Tibial nerve (tissue), 4 donors: ENCODE measurements around the gene ANKRD62. TPM values are rescaled to one million over a fixed set of nuclear protein-coding genes. Genes with fewer than 3 reads are reported as not detected.
A peak's percentile ranks its signal among the peaks of the same experiment; 100 is the strongest.

Experiments
- DNase-seq, 2 donors: peaks; one replicate each; pipeline ENCODE4 v3.0.0-alpha.2; 2019; ENCODE audit warnings: low spot score in 2 of 2
- H3K27ac ChIP-seq, 4 donors: fragments of 200-600 bp; sonication (generic) in 3 of 4; one replicate each; pipeline ENCODE4 v1.5.1; 2017 to 2019; ENCODE audit warnings: mild to moderate bottlenecking in 1 of 4
- H3K27me3 ChIP-seq, 2 donors: fragments of 200-600 bp; sonication (generic) in 1 of 2; one replicate each; pipeline versions ENCODE4 v1.5.1 to v1.6.0; 2017 to 2019
- H3K36me3 ChIP-seq, 3 donors: fragments of 200-600 bp; sonication (generic); one replicate each; pipeline ENCODE4 v1.5.1; 2018 to 2019
- H3K4me1 ChIP-seq, 4 donors: fragments of 200-600 bp; sonication (generic) in 3 of 4; one replicate each; pipeline ENCODE4 v1.5.1; 2017 to 2019
- H3K4me3 ChIP-seq, 4 donors: fragments of 200-600 bp; sonication (generic) in 3 of 4; one replicate each; pipeline ENCODE4 v1.5.1; 2017 to 2019; ENCODE audit warnings: mild to moderate bottlenecking in 1 of 4, moderate library complexity in 1 of 4
- H3K9me3 ChIP-seq, 4 donors: fragments of 200-600 bp; sonication (generic) in 3 of 4; one replicate each; pipeline ENCODE4 v1.5.1; 2017 to 2019
- CTCF ChIP-seq, 5 experiments: fragments of 200-600 bp in 3 of 5; fragments of 450-650 bp in 2 of 5; sonication (generic) in 3 of 5; IDR thresholded peaks; one replicate each; pipeline ENCODE4 v1.5.1; 2016 to 2019; ENCODE audit warnings: antibody characterized with exemption in 5 of 5, mild to moderate bottlenecking in 3 of 5, moderate library complexity in 2 of 5
- EP300 ChIP-seq, 2 donors: sonication (generic); formaldehyde crosslinking; IDR thresholded peaks; one replicate each; pipeline ENCODE4 v1.6.1; 2017; ENCODE audit warnings: antibody characterized with exemption in 2 of 2, mild to moderate bottlenecking in 1 of 2
- POLR2A ChIP-seq, 2 donors: fragments of 450-650 bp; IDR thresholded peaks; one replicate each; pipeline ENCODE4 v1.6.1; 2017; ENCODE audit warnings: antibody characterized with exemption in 2 of 2, mild to moderate bottlenecking in 2 of 2, moderate library complexity in 2 of 2
- WGBS, 2 donors: methylation state at CpG; one replicate each; pipeline ENCODE4 v1.1.5; 2018; 5-methylcytosine and 5-hydroxymethylcytosine counted together
- total RNA-seq, 4 donors: library from RNA; depleted of rRNA; stranded (reverse); fragments of >200 nt; gene quantifications; one replicate each; pipeline ENCODE4 v1.1.0, GENCODE V29; 2016

ANKRD62 gene
- total RNA-seq, 4 donors from 2014 or later: not detected

DNA sequence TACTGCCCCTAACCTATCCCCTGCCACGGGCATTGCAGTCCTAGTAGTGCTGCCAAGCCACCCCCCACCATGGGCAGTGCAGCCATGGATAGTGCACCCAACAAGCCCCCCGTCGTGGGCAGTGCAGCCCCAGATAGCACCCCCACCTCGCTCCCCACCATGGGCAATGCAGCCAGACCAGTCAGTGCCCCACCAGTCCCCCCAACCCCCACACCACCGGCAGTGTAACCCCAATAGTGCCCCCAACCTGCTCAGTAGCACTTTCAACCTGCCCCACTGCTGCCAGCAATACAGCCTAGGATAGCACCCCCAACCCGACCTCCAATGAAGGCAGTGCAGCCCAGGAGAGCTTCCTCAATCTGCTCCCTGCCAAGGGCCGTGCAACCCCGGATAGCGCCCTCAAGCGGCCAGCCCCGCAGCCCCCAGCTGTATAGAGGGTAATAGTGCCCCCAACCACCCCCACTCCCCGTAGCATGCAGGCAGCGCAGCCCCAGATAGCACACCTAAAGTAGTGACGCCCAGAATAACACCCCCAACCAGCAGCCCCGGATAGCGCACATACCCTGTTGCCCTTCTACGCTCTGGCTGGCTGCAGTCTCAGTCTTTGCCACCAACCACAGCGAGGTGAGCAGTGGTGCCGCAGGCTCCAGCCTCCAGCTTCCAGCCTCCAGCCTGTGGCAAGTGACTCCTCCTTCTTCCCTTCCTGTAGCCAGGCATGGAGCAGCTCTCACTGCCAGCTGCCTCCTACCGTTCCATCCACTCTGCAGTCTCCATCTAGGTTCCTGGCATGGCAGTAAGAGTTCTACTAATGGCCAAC is 45.4 kb upstream of the ANKRD62 start:
- TF ChIP-seq EP300 (IDR thresholded peaks at IDR 0.05) (no peak), POLR2A (IDR thresholded peaks at IDR 0.05) (no peak), CTCF (IDR thresholded peaks at IDR 0.05) (no peak)
- 91 to 92% methylated on average over 19 to 20 of the region's 20 CpGs for WGBS, 2 donors
- no peak for DNase-seq

GRCh38 chr18:12048827-12049175 is 44.8 kb upstream of the ANKRD62 start:
- TF ChIP-seq POLR2A (IDR thresholded peaks at IDR 0.05) (no peak), CTCF (IDR thresholded peaks at IDR 0.05) (no peak)
- no peaks in the 10 kb centered on the region for H3K4me1 ChIP-seq
- H3K27ac ChIP-seq: no peak overlapping the region
- DNase-seq: no peak
- no peak overlapping the region for H3K4me3 ChIP-seq
- H3K36me3 ChIP-seq: no peaks in the 10 kb centered on the region
- no peaks in the 10 kb centered on the region for H3K9me3 ChIP-seq
- 50 to 52% methylated on average over 2 of the region's 2 CpGs for whole genome bisulfite sequencing, 2 donors
- no peaks in the 10 kb centered on the region for H3K27me3 ChIP-seq

More for the DNA sequence above, 45.4 kb upstream of the ANKRD62 start:
- H3K4me3 ChIP-seq: no peak overlapping the region
- H3K9me3 ChIP-seq: no peaks in the 10 kb centered on the region
- H3K4me1 ChIP-seq: no peaks in the 10 kb centered on the region
- H3K27me3 ChIP-seq: no peaks in the 10 kb centered on the region
- no peaks in the 10 kb centered on the region for H3K36me3 ChIP-seq
- no peak overlapping the region for H3K27ac ChIP-seq

DNA sequence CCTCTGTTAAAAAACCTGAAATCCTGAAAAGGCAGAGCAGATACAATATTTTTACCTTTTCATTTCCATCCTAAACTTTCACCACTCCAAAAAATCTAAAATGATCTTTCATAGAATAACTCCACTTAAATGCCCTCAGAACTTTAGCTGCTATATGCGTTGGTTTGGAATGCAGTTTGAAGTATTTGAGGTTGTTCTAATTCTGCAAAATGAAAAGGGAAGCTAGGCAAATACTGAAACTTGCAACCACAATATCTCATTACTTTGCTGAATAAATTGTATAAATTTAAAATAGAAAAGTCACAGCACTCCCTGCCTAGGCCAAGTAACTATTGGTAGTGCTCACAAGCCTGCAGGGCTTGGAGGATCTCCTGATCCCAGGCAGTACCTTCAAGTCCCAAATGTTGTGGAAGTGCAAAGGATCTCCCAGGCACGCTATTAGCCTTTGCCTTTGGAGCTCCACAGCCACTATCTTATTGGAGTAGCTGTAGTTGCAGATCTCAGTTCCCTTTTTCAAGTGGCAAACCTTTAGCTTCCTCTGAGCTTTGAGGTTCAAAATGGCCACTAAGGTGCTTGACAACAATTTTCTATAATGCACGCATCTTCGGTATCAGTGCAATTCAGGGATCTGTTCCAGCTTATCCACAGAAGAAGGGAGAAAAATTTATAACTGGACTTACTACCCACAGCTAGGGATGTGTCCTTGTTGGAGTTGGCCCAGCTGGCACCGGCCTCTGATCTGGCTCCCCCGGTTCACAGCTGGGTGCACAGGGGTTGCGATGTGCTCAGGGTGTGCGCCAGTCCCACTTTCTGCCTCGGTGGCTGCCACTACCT is 43.4 kb upstream of the ANKRD62 start:
- TF ChIP-seq EP300 (IDR thresholded peaks at IDR 0.05): no peak
- TF ChIP-seq POLR2A (IDR thresholded peaks at IDR 0.05): no peak
- no peak for TF ChIP-seq CTCF (IDR thresholded peaks at IDR 0.05)
- 71 to 73% methylated on average over 9 of the region's 9 CpGs for WGBS, 2 donors
- no peak for DNase-seq
- H3K27me3 ChIP-seq: no peaks in the 10 kb centered on the region
- no peaks in the 10 kb centered on the region for H3K4me1 ChIP-seq
- H3K9me3 ChIP-seq: no peaks in the 10 kb centered on the region
- H3K4me3 ChIP-seq: peak overlapping the region in 1 of 4 donors; percentile 15
- H3K27ac ChIP-seq: no peak overlapping the region
- H3K36me3 ChIP-seq: no peaks in the 10 kb centered on the region

DNA sequence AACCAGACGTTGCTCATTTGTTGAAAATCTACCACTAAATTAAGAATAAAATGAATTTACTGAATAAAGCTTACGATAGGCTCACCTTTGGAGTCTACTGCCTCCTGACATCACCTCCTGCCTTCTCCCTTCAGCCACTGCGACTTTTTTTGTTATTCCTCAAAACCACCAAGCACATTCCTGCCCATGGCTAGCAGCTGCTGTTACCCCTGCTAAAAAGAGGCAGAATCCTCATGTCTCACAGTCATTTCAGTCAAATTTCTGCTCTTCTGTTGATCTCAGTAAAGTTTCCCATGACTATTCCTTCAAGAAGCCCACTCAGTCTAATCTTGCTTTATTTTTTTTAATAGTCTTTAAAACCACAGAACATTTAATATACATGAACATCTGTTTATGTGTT is 40.8 kb upstream of the ANKRD62 start:
- TF ChIP-seq EP300 (IDR thresholded peaks at IDR 0.05) (no peak), POLR2A (IDR thresholded peaks at IDR 0.05) (no peak), CTCF (IDR thresholded peaks at IDR 0.05) (no peak)
- no peaks in the 10 kb centered on the region for H3K9me3 ChIP-seq
- H3K27ac ChIP-seq: no peak overlapping the region
- no peaks in the 10 kb centered on the region for H3K4me1 ChIP-seq
- no peaks in the 10 kb centered on the region for H3K36me3 ChIP-seq
- no peak overlapping the region for H3K4me3 ChIP-seq
- no peak for DNase-seq
- no peaks in the 10 kb centered on the region for H3K27me3 ChIP-seq
- 70 to 71% methylated on average over 3 of the region's 3 CpGs for WGBS, 2 donors

GRCh38 chr18:12053289-12053688 is 40.4 kb upstream of the ANKRD62 start:
- no peak overlapping the region for H3K27ac ChIP-seq
- H3K4me3 ChIP-seq: no peak overlapping the region
- H3K27me3 ChIP-seq: no peaks in the 10 kb centered on the region
- no peaks in the 10 kb centered on the region for H3K4me1 ChIP-seq
- H3K36me3 ChIP-seq: no peaks in the 10 kb centered on the region
- H3K9me3 ChIP-seq: no peaks in the 10 kb centered on the region
- WGBS, 2 donors: 46% methylated on average over 2 of the region's 2 CpGs
- no peak for DNase-seq
- TF ChIP-seq CTCF (IDR thresholded peaks at IDR 0.05) (no peak), POLR2A (IDR thresholded peaks at IDR 0.05) (no peak), EP300 (IDR thresholded peaks at IDR 0.05) (no peak)
